Left lobe of liver (tissue), 2 donors: ENCODE measurements around the gene NUDT16. TPM values are rescaled to one million over a fixed set of nuclear protein-coding genes. Genes with fewer than 3 reads are reported as not detected.
A peak's percentile ranks its signal among the peaks of the same experiment; 100 is the strongest.
"Not testable (repeated sequence)": the region's sequence is repeated elsewhere in the genome, so short reads cannot be mapped to it uniquely, and the experiment has no call there.

Experiments
- ATAC-seq: fragments of 200-7000 bp; cut with Tn5 transposase; one replicate; pipeline ENCODE4 v1.9.1; 2020; ENCODE audit warnings: mild to moderate bottlenecking, moderate library complexity
- DNase-seq: peaks from one replicate; pipeline ENCODE4 v3.0.0-alpha.2; 2020; ENCODE audit warnings: low spot score
- total RNA-seq: library from RNA; stranded (reverse); gene quantifications from one replicate; pipeline ENCODE4 v1.2.1, GENCODE V29; 2021
- donor health status: DM: no; HTN: no; CAD: no; lungs with moderate emphysema.
- donor health status: DM: no; HTN: yes; CAD: no.

NUDT16 gene
- total RNA-seq, 1 donor from 2014 or later: 32.9 TPM

GRCh38 chr3:131380821-131381444, 641 bp upstream of the NUDT16 start:
- ATAC-seq: peak; percentile 4

DNA sequence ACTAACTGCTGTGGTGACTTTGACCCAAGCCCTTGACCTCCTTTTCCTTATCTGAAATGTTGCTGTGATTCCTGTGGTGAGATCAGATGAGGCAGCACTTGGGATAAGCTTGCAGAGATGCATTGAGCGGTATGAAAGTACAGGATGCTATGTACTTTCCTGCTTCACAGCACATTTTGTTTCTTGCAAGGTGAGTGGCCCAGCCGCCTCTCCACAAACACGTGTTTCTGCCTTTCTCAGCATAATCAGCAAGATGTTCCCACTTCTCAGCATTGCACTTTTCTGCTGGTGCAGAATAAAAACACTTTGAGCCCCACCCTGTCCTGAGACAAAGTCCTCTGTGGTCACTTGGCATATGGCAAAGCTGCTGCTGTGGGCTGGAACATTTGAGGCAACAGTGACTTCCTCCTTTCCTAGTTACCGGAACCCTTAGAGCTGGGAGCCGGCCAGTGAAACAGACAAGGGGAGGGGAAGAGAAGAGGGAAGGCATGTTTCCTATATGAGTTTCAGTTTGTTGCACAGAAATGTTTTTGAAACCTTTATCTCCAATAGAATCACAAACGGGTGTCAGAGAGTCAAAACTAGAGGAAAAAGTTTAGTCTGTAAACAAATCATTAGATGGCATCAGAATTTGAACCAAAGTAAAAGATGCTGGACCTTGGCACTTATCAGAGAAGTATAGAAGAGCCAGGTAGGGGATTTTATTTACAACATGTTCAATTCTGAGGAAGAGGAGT, 5.0 kb downstream of the NUDT16 start:
- ATAC-seq (peak; percentile 59), DNase-seq (peak; percentile 67)

More at GRCh38 chr3:131380821-131381444, 641 bp upstream of the NUDT16 start:
- not testable (repeated sequence) for DNase-seq

DNA sequence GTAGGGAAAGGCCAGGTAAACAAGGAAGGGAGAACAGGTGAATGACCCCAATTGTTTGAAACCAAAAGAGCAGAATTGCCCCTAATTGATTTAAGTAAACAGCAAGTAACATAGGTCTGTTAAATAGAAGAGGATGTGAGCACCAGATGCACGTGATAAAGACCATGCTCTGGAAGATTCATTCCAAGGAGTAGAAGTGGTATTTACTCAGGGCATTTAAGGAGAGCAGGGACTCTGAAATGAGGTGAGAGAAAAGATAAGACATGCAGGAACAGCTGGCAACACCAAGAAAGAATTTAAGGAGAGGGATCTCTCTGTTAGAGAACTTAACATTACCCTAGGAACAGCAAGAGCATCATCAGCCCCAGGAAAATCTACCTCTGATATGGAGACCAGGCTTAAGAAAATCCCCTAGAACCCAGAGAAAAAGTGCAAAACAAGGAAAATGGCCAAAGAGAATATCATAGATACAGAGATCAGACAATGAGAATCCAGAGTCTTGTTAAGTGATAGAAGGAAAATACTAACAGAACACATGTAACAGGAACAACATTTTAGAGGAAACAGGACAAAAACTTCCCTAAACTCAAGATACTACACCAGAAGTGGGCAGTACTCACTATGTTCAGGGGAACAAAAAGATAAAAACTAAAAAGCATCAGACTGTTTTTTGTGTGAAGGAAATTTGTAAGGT, 6.4 kb downstream of the NUDT16 start:
- DNase-seq (no peak), ATAC-seq (no peak)

GRCh38 chr3:131388490-131388799, 6.9 kb downstream of the NUDT16 start:
- no peak for DNase-seq
- ATAC-seq: no peak

DNA sequence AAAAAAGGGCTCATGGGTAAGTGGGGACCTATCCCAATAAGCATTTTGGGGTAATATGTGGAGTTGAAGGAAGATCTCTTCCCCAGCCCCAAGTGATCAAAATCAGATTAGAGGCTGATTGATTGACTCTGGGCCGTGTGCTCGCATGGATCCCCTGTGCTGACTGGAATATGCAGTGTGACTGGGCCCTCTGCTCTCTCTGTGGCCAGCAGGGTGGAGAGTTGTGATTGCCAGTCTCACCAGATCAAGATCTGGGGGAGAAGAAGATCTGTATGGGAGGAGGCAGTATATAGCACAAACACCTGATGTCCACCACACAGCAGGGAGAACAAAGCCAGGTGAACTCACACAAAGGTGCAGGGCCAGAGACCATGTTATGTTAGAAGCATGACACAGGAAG, 8.8 kb downstream of the NUDT16 start:
- DNase-seq (no peak), ATAC-seq (no peak)

GRCh38 chr3:131393051-131393450, 11.5 kb downstream of the NUDT16 start:
- ATAC-seq: no peak
- DNase-seq: no peak

DNA sequence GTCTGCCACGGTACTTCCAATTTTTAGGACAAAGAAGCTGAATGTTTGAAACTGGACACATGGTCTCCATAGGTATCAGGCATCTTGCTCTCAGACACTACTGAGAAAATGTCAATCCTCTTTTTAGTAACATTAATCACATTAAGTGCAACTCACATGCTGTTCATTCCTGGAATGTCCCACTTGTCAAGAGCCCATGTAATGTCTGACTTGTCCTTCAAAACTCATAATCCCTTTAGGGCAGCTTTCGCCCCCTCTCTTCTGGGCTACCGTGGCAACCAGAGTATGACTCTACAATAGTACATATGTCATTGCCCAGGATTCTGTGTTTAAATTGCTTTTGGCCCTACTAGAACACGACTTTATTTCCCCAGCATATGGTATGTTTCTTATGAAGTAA, 12.3 kb downstream of the NUDT16 start:
- no peak for ATAC-seq
- DNase-seq: no peak

- ATAC-seq (peak; percentile 66), DNase-seq (no peak)
Measured at GRCh38 chr3:131394400-131394799, 12.8 kb downstream of the NUDT16 start.

- no peak for ATAC-seq
- DNase-seq: no peak
Measured at GRCh38 chr3:131396170-131396569, 14.6 kb downstream of the NUDT16 start.

DNA sequence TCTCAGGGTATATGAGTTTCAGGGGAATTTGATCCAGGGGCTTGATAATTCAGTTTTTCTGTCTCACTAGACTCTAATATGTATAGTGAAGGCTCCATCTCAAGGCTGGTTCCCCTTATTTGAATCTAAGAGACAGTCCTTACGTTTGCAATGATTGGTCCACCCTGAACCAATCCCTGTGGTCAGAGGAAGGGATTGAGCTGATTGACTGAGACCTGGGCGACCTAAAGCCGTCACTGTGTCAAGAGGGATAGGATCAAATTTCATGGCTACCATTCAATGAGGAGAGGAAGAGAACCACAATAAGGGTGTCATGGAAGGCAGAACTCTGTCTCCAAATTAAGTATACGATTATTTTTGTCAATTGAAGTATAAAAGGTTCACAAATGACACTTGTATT, 16.3 kb downstream of the NUDT16 start:
- ATAC-seq (no peak), DNase-seq (no peak)

GRCh38 chr3:131401978-131402377, 20.4 kb downstream of the NUDT16 start:
- ATAC-seq (no peak), DNase-seq (no peak)

DNA sequence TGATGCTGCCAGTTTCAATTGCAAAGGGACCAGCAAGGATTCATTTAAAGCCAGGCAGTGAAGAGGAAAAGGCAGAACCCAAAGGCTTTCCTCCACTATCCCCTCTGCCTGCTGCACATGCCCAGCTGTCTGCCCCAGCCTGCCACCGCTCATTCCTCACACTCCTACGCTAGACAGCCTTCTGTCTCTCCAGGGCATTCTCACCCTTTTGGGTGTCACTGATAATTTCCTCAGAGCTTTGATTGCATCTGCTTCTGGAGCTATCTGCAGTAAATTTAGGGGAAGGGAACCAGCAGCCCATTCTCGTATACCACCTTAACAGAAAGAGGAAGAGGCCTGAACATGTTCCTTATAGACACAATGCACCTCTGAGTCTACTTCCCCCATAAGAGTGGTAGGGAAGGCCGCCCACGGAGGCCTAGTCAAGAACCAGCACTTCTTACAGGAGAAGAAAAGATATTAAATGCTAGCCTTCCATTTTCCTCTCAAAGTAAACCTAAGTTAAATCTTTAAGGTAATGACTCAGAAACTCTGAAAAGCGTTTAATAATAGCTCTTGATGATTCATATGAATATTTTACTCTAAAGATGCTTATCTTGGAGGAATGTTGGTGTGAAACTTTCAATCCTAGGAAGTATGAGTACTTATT, 20.9 kb downstream of the NUDT16 start:
- ATAC-seq: no peak

GRCh38 chr3:131403216-131403895, 21.8 kb downstream of the NUDT16 start:
- ATAC-seq (no peak), DNase-seq (no peak)

More for the DNA sequence above, 20.9 kb downstream of the NUDT16 start:
- no peak for DNase-seq

DNA sequence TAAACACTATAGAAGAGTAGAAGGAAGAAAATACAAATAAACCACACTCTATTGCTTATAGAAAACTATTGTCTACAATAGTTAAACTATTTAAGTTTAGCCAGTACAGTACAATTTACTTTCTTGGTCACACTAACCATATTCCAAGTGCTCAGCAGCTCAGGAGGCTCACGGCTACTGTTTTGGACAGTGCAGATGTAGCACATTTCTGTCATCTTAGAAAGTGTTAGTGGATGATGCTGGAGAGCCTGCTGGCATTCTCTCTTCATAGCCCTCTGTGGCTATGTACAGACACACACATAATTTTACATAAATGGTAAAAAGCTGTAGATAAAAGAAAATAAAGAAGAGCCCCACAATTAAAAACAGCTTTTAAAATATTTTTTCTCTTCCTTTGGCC, 23.8 kb downstream of the NUDT16 start:
- DNase-seq (no peak), ATAC-seq (no peak)

DNA sequence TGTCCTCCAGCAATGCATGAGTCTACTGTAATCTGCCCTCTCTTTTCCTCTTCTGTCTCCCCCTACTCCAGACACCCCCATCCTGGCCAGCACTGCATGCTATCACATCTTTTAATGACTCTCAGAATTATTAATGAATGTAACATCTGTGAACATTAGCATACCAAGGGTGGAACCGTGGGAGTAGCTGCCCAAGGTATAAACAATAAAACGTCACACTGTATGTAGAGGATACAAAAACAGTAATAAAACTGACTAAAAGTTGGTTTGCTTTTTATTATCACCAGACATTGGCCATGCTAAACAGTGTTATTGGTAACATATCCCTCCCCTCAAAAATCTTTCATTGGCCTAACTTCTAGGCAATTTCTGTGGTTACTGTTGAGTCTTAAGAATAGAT, 24.7 kb downstream of the NUDT16 start:
- DNase-seq (no peak), ATAC-seq (no peak)

GRCh38 chr3:131417751-131418150, 36.2 kb downstream of the NUDT16 start:
- DNase-seq (no peak), ATAC-seq (no peak)

DNA sequence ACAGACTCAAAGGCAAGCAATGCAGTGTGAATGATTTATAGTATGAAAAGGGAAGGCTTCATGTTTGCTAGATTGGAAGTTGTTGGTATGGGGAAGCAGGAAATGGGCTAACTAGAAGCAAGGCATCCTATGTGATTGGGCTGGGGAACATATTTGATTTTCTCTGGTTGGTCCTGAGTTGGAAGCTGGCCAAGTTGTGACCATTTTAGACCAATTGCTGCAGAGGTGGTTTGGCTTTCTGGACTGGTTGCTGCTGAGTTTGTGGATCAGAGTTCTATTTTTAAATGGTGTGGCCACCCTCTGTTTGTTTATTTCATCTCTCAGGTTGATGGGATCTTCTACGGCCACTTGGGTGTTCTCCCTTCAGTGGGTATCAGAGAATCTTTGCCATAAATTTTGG, 39.7 kb downstream of the NUDT16 start:
- no peak for ATAC-seq
- no peak for DNase-seq

GRCh38 chr3:131421957-131422498, 40.5 kb downstream of the NUDT16 start:
- DNase-seq (no peak), ATAC-seq (no peak)

DNA sequence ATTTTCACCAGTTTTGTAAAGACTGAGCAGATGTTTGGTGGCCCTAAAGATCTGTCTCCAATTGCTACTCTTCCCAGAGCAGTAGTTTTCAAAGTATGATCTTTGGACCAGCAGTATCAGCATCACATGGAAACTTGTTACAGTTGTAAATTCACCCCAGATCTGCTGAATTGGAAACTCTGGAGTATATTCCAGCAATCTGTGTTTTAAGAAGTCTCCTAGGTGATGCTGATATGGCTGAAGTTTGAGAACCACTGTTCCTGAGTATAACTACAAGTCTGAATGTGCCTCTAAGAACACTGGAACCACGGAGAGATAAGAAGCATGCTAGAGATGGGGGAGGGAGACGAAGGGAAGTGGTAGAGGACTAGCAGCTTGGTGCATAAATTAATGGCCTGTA, 45.7 kb downstream of the NUDT16 start:
- DNase-seq: no peak

GRCh38 chr3:131431754-131432153, 50.2 kb downstream of the NUDT16 start:
- ATAC-seq: no peak
- DNase-seq: no peak

More for the DNA sequence above, 45.7 kb downstream of the NUDT16 start:
- no peak for ATAC-seq

GRCh38 chr3:131432441-131432840, 50.9 kb downstream of the NUDT16 start:
- ATAC-seq: no peak
- no peak for DNase-seq
